Erythroblast (primary cell): ENCODE results near the gene KIF5A.

Experiments
- GATA1 ChIP-seq: IDR thresholded peaks from 2 replicates; pipeline ENCODE4 v1.6.1; 2011; ENCODE audit warnings: low read depth, mild to moderate bottlenecking, control low read depth, low read length, moderate library complexity
- POLR2A ChIP-seq: IDR thresholded peaks from 2 replicates; pipeline ENCODE4 v1.6.1; 2011; ENCODE audit warnings: mild to moderate bottlenecking, low read length

DNA sequence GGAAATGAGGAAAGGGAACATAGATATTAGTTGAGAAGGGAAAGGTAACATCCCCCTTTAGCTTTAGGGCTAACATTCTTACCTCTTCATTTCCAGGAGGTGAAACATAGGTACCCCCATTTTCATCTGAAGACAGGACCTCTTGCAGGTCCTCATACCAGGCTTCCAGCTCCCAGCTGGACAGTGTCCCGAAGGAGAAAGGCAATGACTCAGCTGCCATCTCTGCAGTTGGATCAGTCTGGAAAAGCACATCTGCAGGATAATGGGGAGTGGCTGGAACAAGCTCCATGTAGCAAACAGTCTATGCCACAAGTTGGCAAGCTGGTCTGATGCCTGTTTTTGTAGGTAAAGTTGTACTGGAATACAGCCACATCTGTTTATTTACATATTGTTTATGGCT, 32.7 kb upstream of the KIF5A start:
- TF ChIP-seq POLR2A (no peak), GATA1 (no peak)
